ENCODE measurements around the gene NCOA3.

NCOA3 gene

GRCh38 chr20:47464380-47465101, 37.1 kb upstream of the NCOA3 start:
- Mint-ChIP-seq H3K4me3 (no peak overlapping the region), H3K4me1 (ENCODE audit: low read depth) (peaks cover 3% of the 10 kb centered on the region), H3K27me3 (ENCODE audit: low read depth) (no peaks in the 10 kb centered on the region), H3K9me3 (no peaks in the 10 kb centered on the region), H3K36me3 (ENCODE audit: low read depth) (no peaks in the 10 kb centered on the region), H3K27ac (no peak overlapping the region)

GRCh38 chr20:47465335-47466090, 36.2 kb upstream of the NCOA3 start:
- Mint-ChIP-seq H3K9me3 (no peaks in the 10 kb centered on the region), H3K27ac (no peak overlapping the region), H3K4me1 (ENCODE audit: low read depth) (peaks cover 4% of the 10 kb centered on the region), H3K36me3 (ENCODE audit: low read depth) (no peaks in the 10 kb centered on the region), H3K27me3 (ENCODE audit: low read depth) (no peaks in the 10 kb centered on the region), H3K4me3 (no peak overlapping the region)

GRCh38 chr20:47466213-47466612, 35.5 kb upstream of the NCOA3 start:
- H3K36me3 Mint-ChIP-seq (ENCODE audit: low read depth): no peaks in the 10 kb centered on the region
- no peaks in the 10 kb centered on the region for H3K9me3 Mint-ChIP-seq
- peaks cover 4% of the 10 kb centered on the region for H3K4me1 Mint-ChIP-seq (ENCODE audit: low read depth)
- no peak overlapping the region for H3K27ac Mint-ChIP-seq
- no peak overlapping the region for H3K4me3 Mint-ChIP-seq
- H3K27me3 Mint-ChIP-seq (ENCODE audit: low read depth): no peaks in the 10 kb centered on the region

GRCh38 chr20:47466704-47467459, 34.8 kb upstream of the NCOA3 start:
- Mint-ChIP-seq H3K9me3 (no peaks in the 10 kb centered on the region), H3K36me3 (ENCODE audit: low read depth) (no peaks in the 10 kb centered on the region), H3K27ac (no peak overlapping the region), H3K4me3 (no peak overlapping the region), H3K4me1 (ENCODE audit: low read depth) (peaks cover 4% of the 10 kb centered on the region), H3K27me3 (ENCODE audit: low read depth) (no peaks in the 10 kb centered on the region)

GRCh38 chr20:47468290-47469050, 33.2 kb upstream of the NCOA3 start:
- no peaks in the 10 kb centered on the region for H3K36me3 Mint-ChIP-seq (ENCODE audit: low read depth)
- no peak overlapping the region for H3K27ac Mint-ChIP-seq
- no peaks in the 10 kb centered on the region for H3K27me3 Mint-ChIP-seq (ENCODE audit: low read depth)
- H3K9me3 Mint-ChIP-seq: no peaks in the 10 kb centered on the region
- no peak overlapping the region for H3K4me3 Mint-ChIP-seq
- H3K4me1 Mint-ChIP-seq (ENCODE audit: low read depth): peaks cover 14% of the 10 kb centered on the region

- H3K27ac Mint-ChIP-seq: no peak overlapping the region
- H3K4me1 Mint-ChIP-seq (ENCODE audit: low read depth): peaks cover 20% of the 10 kb centered on the region
- no peaks in the 10 kb centered on the region for H3K9me3 Mint-ChIP-seq
- H3K36me3 Mint-ChIP-seq (ENCODE audit: low read depth): no peaks in the 10 kb centered on the region
- H3K27me3 Mint-ChIP-seq (ENCODE audit: low read depth): no peaks in the 10 kb centered on the region
- H3K4me3 Mint-ChIP-seq: no peak overlapping the region
Measured at GRCh38 chr20:47475419-47476044, 26.2 kb upstream of the NCOA3 start.

- Mint-ChIP-seq H3K4me3 (no peak overlapping the region), H3K27me3 (ENCODE audit: low read depth) (no peaks in the 10 kb centered on the region), H3K36me3 (ENCODE audit: low read depth) (no peaks in the 10 kb centered on the region), H3K9me3 (no peaks in the 10 kb centered on the region), H3K4me1 (ENCODE audit: low read depth) (peaks cover 24% of the 10 kb centered on the region), H3K27ac (peak overlapping the region; percentile 52)
Measured at GRCh38 chr20:47476452-47476851, 25.2 kb upstream of the NCOA3 start.

- Mint-ChIP-seq H3K27me3 (ENCODE audit: low read depth) (no peaks in the 10 kb centered on the region), H3K36me3 (ENCODE audit: low read depth) (no peaks in the 10 kb centered on the region), H3K4me1 (ENCODE audit: low read depth) (peaks cover 24% of the 10 kb centered on the region), H3K27ac (no peak overlapping the region), H3K4me3 (no peak overlapping the region), H3K9me3 (no peaks in the 10 kb centered on the region)
Measured at GRCh38 chr20:47479093-47479492, 22.6 kb upstream of the NCOA3 start.

GRCh38 chr20:47479506-47479905, 22.2 kb upstream of the NCOA3 start:
- H3K4me3 Mint-ChIP-seq: no peak overlapping the region

GRCh38 chr20:47480239-47480638, 21.4 kb upstream of the NCOA3 start:
- H3K36me3 Mint-ChIP-seq (ENCODE audit: low read depth): no peaks in the 10 kb centered on the region
- H3K27ac Mint-ChIP-seq: no peak overlapping the region
- peaks cover 27% of the 10 kb centered on the region for H3K4me1 Mint-ChIP-seq (ENCODE audit: low read depth)
- H3K27me3 Mint-ChIP-seq (ENCODE audit: low read depth): no peaks in the 10 kb centered on the region
- no peaks in the 10 kb centered on the region for H3K9me3 Mint-ChIP-seq
- no peak overlapping the region for H3K4me3 Mint-ChIP-seq

More at GRCh38 chr20:47479506-47479905, 22.2 kb upstream of the NCOA3 start:
- no peak overlapping the region for H3K27ac Mint-ChIP-seq
- peaks cover 24% of the 10 kb centered on the region for H3K4me1 Mint-ChIP-seq (ENCODE audit: low read depth)
- no peaks in the 10 kb centered on the region for H3K27me3 Mint-ChIP-seq (ENCODE audit: low read depth)
- H3K36me3 Mint-ChIP-seq (ENCODE audit: low read depth): no peaks in the 10 kb centered on the region
- no peaks in the 10 kb centered on the region for H3K9me3 Mint-ChIP-seq

- Mint-ChIP-seq H3K4me3 (no peak overlapping the region), H3K27ac (no peak overlapping the region)
Measured at GRCh38 chr20:47480705-47481104, 21.0 kb upstream of the NCOA3 start.

GRCh38 chr20:47481330-47482216, 20.1 kb upstream of the NCOA3 start:
- Mint-ChIP-seq H3K27ac (peak overlapping the region; percentile 69), H3K36me3 (ENCODE audit: low read depth) (no peaks in the 10 kb centered on the region), H3K4me1 (ENCODE audit: low read depth) (peaks cover 32% of the 10 kb centered on the region), H3K27me3 (ENCODE audit: low read depth) (no peaks in the 10 kb centered on the region), H3K4me3 (no peak overlapping the region), H3K9me3 (no peaks in the 10 kb centered on the region)

More at GRCh38 chr20:47480705-47481104, 21.0 kb upstream of the NCOA3 start:
- no peaks in the 10 kb centered on the region for H3K36me3 Mint-ChIP-seq (ENCODE audit: low read depth)
- no peaks in the 10 kb centered on the region for H3K9me3 Mint-ChIP-seq
- peaks cover 29% of the 10 kb centered on the region for H3K4me1 Mint-ChIP-seq (ENCODE audit: low read depth)
- no peaks in the 10 kb centered on the region for H3K27me3 Mint-ChIP-seq (ENCODE audit: low read depth)

- H3K27ac Mint-ChIP-seq: no peak overlapping the region
- peaks cover 39% of the 10 kb centered on the region for H3K4me1 Mint-ChIP-seq (ENCODE audit: low read depth)
- H3K27me3 Mint-ChIP-seq (ENCODE audit: low read depth): no peaks in the 10 kb centered on the region
- no peaks in the 10 kb centered on the region for H3K9me3 Mint-ChIP-seq
- no peak overlapping the region for H3K4me3 Mint-ChIP-seq
- peaks cover 2% of the 10 kb centered on the region for H3K36me3 Mint-ChIP-seq (ENCODE audit: low read depth)
Measured at GRCh38 chr20:47482705-47483104, 19.0 kb upstream of the NCOA3 start.

All from T-helper 1 cell treated with Interleukin-12 subunit alpha and Interleukin-12 subunit beta and Interleukin-4 antibody, amounts not matched to agents 30 μg/mL and 1 μg/mL, for 36 hours (primary cell).